ENCODE results near the gene NEO1. TPM values are rescaled to one million over a fixed set of nuclear protein-coding genes. Genes with fewer than 3 reads are reported as not detected.

The NEO1 gene
- total RNA-seq, 1 experiment from 2014 or later: 12.4 TPM

GRCh38 chr15:73005446-73005845 lies 46.8 kb upstream of the NEO1 start:
- no peak for DNase-seq
- H3K27me3 ChIP-seq (replicated peaks; ENCODE audit: control insufficient read depth, insufficient read depth, low read length): no peaks in the 10 kb centered on the region
- no peaks in the 10 kb centered on the region for H3K36me3 ChIP-seq (ENCODE audit: control insufficient read depth, insufficient read depth, low read length)
- no peaks in the 10 kb centered on the region for H3K4me1 Mint-ChIP-seq (ENCODE audit: low read depth, unreplicated experiment)
- TF ChIP-seq, protein P1, sequence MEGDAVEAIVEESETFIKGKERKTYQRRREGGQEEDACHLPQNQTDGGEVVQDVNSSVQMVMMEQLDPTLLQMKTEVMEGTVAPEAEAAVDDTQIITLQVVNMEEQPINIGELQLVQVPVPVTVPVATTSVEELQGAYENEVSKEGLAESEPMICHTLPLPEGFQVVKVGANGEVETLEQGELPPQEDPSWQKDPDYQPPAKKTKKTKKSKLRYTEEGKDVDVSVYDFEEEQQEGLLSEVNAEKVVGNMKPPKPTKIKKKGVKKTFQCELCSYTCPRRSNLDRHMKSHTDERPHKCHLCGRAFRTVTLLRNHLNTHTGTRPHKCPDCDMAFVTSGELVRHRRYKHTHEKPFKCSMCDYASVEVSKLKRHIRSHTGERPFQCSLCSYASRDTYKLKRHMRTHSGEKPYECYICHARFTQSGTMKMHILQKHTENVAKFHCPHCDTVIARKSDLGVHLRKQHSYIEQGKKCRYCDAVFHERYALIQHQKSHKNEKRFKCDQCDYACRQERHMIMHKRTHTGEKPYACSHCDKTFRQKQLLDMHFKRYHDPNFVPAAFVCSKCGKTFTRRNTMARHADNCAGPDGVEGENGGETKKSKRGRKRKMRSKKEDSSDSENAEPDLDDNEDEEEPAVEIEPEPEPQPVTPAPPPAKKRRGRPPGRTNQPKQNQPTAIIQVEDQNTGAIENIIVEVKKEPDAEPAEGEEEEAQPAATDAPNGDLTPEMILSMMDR (IDR thresholded peaks at IDR 0.05; ENCODE audit: insufficient read depth in 1 of 2, low read depth in 1 of 2, low read length in 1 of 2, severe bottlenecking in 1 of 2, unreplicated experiment in 1 of 2): no peak
- CTCF ChIA-PET: no interaction called here
- no peaks in the 10 kb centered on the region for H3K36me3 Mint-ChIP-seq (ENCODE audit: insufficient read depth, unreplicated experiment)
- no peaks in the 10 kb centered on the region for H3K4me1 ChIP-seq
- intact Hi-C loops (cut with micrococcal nuclease; ENCODE audit: unreplicated experiment): no loop called here
- no peak overlapping the region for H3K27ac Mint-ChIP-seq (ENCODE audit: unreplicated experiment)
- H3K9me3 ChIP-seq: no peaks in the 10 kb centered on the region
- H3K27me3 Mint-ChIP-seq (ENCODE audit: insufficient read depth, unreplicated experiment): peaks cover 19% of the 10 kb centered on the region
- POLR2A ChIA-PET: no interaction called here
- H3K9me3 Mint-ChIP-seq (ENCODE audit: unreplicated experiment): no peaks in the 10 kb centered on the region
- no peak overlapping the region for H3K4me3 Mint-ChIP-seq (ENCODE audit: unreplicated experiment)
- H3K4me3 ChIP-seq (ENCODE audit: low read depth, low read length): no peak overlapping the region
- BruUV-seq (replicated peaks): no TSS peak

- Mint-ChIP-seq H3K27me3 (ENCODE audit: insufficient read depth, unreplicated experiment) (peaks cover 20% of the 10 kb centered on the region), H3K9me3 (ENCODE audit: unreplicated experiment) (no peaks in the 10 kb centered on the region), H3K4me3 (ENCODE audit: unreplicated experiment) (no peak overlapping the region), H3K27ac (ENCODE audit: unreplicated experiment) (no peak overlapping the region), H3K36me3 (ENCODE audit: insufficient read depth, unreplicated experiment) (no peaks in the 10 kb centered on the region), H3K4me1 (ENCODE audit: low read depth, unreplicated experiment) (no peaks in the 10 kb centered on the region)
- Histone ChIP-seq H3K4me3 (ENCODE audit: low read depth, low read length) (no peak overlapping the region), H3K27me3 (replicated peaks; ENCODE audit: control insufficient read depth, insufficient read depth, low read length) (no peaks in the 10 kb centered on the region), H3K4me1 (no peaks in the 10 kb centered on the region), H3K9me3 (no peaks in the 10 kb centered on the region), H3K36me3 (ENCODE audit: control insufficient read depth, insufficient read depth, low read length) (no peaks in the 10 kb centered on the region)
- ChIA-PET POLR2A (no interaction called here), CTCF (no interaction called here)
- no TSS peak for BruUV-seq (replicated peaks)
- intact Hi-C loops (cut with micrococcal nuclease; ENCODE audit: unreplicated experiment): no loop called here
- TF ChIP-seq, protein P1 (IDR thresholded peaks at IDR 0.05; ENCODE audit: insufficient read depth in 1 of 2, low read depth in 1 of 2, low read length in 1 of 2, severe bottlenecking in 1 of 2, unreplicated experiment in 1 of 2): no peak
- DNase-seq: no peak
These were observed 45.7 kb upstream of the NEO1 start for GRCh38 chr15:73006523-73006922.

DNA sequence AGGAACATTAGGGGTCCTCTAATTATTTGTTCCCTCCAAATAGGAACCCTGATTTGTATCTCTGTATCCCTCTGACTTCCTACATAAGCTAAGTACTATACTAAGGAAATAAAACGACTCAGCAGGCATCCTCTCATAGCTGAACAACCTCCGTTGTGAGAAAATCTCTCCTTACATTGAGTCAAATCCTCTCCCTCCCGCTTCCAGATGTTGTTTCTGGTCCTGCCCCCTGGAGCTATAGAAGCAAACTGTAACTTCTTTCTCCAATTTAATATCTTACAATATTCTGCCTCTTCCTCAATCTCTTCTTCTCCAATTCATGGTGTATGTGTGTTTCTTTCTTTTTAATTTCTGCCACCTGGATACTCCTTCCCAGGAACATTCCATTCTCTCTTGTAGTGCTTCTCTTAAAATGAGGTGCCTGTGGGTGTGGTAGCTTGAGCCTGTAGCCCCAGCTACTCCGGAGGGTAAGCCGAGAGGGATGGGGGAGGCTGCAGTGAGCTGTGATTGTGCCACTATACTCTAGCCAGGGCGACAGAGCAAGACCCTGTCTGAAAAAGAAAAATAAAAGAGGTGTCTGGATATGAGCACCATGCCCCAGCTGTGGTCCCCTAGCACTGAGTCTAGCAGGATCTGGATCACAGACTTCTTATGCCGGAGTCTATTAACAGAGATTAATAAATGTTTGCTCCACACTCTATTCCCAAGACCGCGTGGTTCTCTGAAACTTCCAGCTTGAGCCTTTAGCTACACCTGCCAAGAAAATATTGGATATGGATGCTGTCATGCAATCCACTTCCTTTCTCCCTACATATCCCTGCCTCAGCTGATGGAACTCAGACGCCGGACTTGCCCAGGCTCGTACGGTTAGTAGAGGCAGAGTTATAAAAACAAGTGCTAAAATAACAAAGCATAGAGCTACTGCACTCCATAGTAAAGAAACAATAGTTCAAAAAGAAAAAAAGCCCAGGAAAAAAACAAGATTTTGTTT lies 42.9 kb upstream of the NEO1 start:
- no peaks in the 10 kb centered on the region for H3K9me3 ChIP-seq
- no peak overlapping the region for H3K4me3 Mint-ChIP-seq (ENCODE audit: unreplicated experiment)
- no peaks in the 10 kb centered on the region for H3K9me3 Mint-ChIP-seq (ENCODE audit: unreplicated experiment)
- H3K27me3 ChIP-seq (replicated peaks; ENCODE audit: control insufficient read depth, insufficient read depth, low read length): no peaks in the 10 kb centered on the region
- CTCF ChIA-PET: no interaction called here
- POLR2A ChIA-PET: no interaction called here
- H3K36me3 Mint-ChIP-seq (ENCODE audit: insufficient read depth, unreplicated experiment): no peaks in the 10 kb centered on the region
- intact Hi-C loops (cut with micrococcal nuclease; ENCODE audit: unreplicated experiment): no loop called here
- no peak for DNase-seq
- no peak overlapping the region for H3K27ac Mint-ChIP-seq (ENCODE audit: unreplicated experiment)
- no peak overlapping the region for H3K4me3 ChIP-seq (ENCODE audit: low read depth, low read length)
- H3K36me3 ChIP-seq (ENCODE audit: control insufficient read depth, insufficient read depth, low read length): no peaks in the 10 kb centered on the region
- peaks cover 34% of the 10 kb centered on the region for H3K27me3 Mint-ChIP-seq (ENCODE audit: insufficient read depth, unreplicated experiment)
- no peaks in the 10 kb centered on the region for H3K4me1 ChIP-seq
- no TSS peak for BruUV-seq (replicated peaks)
- no peaks in the 10 kb centered on the region for H3K4me1 Mint-ChIP-seq (ENCODE audit: low read depth, unreplicated experiment)
- TF ChIP-seq, protein P1 (IDR thresholded peaks at IDR 0.05; ENCODE audit: insufficient read depth in 1 of 2, low read depth in 1 of 2, low read length in 1 of 2, severe bottlenecking in 1 of 2, unreplicated experiment in 1 of 2): no peak
